Testis (tissue), 3 donors: ENCODE results near the gene SPIN1. TPM values are rescaled to one million over a fixed set of nuclear protein-coding genes. Genes with fewer than 3 reads are reported as not detected.
"Not testable (repeated sequence)": the region's sequence is repeated elsewhere in the genome, so short reads cannot be mapped to it uniquely, and the experiment has no call there.

Source experiments
- DNase-seq: peaks from one replicate; pipeline ENCODE4 v3.0.0-alpha.2; 2019
- H3K27ac ChIP-seq, 2 donors: fragments of 200-600 bp; sonication (generic); one replicate each; pipeline ENCODE4 v1.5.1; 2019
- H3K27me3 ChIP-seq: fragments of 200-600 bp; sonication (generic); one replicate; pipeline ENCODE4 v1.5.1; 2019
- H3K36me3 ChIP-seq: fragments of 200-600 bp; sonication (generic); one replicate; pipeline ENCODE4 v1.5.1; 2017; ENCODE audit warnings: low read depth; ENCODE audit errors: missing control alignments
- H3K4me1 ChIP-seq: fragments of 200-600 bp; sonication (generic); one replicate; pipeline ENCODE4 v1.5.1; 2019
- H3K4me3 ChIP-seq, 2 donors: fragments of 200-600 bp; sonication (generic); one replicate each; pipeline ENCODE4 v1.5.1; 2017 to 2019
- H3K9me3 ChIP-seq: fragments of 200-600 bp; sonication (generic); one replicate; pipeline ENCODE4 v1.5.1; 2017
- POLR2A ChIP-seq: fragments of 450-650 bp; IDR thresholded peaks from one replicate; pipeline ENCODE4 v1.6.1; 2017; ENCODE audit warnings: antibody characterized with exemption, mild to moderate bottlenecking, moderate library complexity
- WGBS, 2 donors: methylation state at CpG; one replicate each; pipeline ENCODE4 v1.1.5; 2018; 5-methylcytosine and 5-hydroxymethylcytosine counted together
- intact Hi-C: fragments of 100-400 bp; cut with DNase I; formaldehyde crosslinking; loops from one replicate; pipeline ENCODE4 v1.15.1; 2023; ENCODE audit warnings: low total_unique reads
- polyA plus RNA-seq: library from polyadenylated mRNA; stranded (reverse); fragments of 350-450 nt; fragmentation: Illumina TruSeq; extraction: RNeasy Lipid Tissue Mini Kit (QIAGEN cat#74804); gene quantifications from one replicate; pipeline ENCODE4 v1.2.3, GENCODE V29; 2014; ENCODE audit warnings: low read depth, low replicate concordance; ENCODE audit not compliant: insufficient read depth
- total RNA-seq, 2 donors: library from RNA; depleted of rRNA; stranded (reverse); fragments of >200 nt; gene quantifications; one replicate each; pipeline ENCODE4 v1.2.3, GENCODE V29; 2016
- TF ChIP-seq, protein P1 (sequence below), 3 experiments: fragments of 450-650 bp in 2 of 3; fragments of 200-600 bp in 1 of 3; sonication (generic) in 1 of 3; IDR thresholded peaks; one replicate each; pipeline ENCODE4 v1.5.1; 2016 to 2019; ENCODE audit warnings: antibody characterized with exemption in 3 of 3, mild to moderate bottlenecking in 2 of 3, moderate library complexity in 1 of 3

The SPIN1 gene
- total and polyA plus RNA-seq, 3 donors from 2014 or later = 93.7 to 139 (median 119) TPM

DNA sequence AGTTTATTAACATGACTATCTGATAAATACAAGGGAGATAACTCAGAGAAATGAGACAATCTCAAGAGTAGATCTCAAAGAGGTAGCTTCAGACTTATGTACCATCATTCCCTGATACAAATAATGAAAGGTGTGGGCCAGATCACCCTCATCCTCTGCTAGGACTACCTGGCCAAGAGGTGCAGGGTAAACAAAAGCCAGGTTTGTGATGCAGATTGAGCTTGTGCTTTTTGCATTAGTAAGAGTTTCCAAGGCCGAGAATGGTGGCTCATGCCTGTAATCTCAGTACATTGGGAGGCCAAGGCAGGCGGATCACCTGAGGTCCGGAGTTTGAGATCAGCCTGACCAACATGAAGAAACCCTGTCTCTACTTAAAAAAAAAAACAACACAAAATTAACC is 8.9 kb upstream of the SPIN1 start:
- no peaks in the 10 kb centered on the region for H3K36me3 ChIP-seq
- H3K4me3 ChIP-seq = no peak overlapping the region
- DNase-seq = no peak
- intact Hi-C loops = no loop called here
- no peaks in the 10 kb centered on the region for H3K4me1 ChIP-seq
- 83 to 94% methylated on average over 3 of the region's 3 CpGs for WGBS, 2 donors
- no peaks in the 10 kb centered on the region for H3K9me3 ChIP-seq
- H3K27ac ChIP-seq = no peak overlapping the region
- TF ChIP-seq, protein P1, sequence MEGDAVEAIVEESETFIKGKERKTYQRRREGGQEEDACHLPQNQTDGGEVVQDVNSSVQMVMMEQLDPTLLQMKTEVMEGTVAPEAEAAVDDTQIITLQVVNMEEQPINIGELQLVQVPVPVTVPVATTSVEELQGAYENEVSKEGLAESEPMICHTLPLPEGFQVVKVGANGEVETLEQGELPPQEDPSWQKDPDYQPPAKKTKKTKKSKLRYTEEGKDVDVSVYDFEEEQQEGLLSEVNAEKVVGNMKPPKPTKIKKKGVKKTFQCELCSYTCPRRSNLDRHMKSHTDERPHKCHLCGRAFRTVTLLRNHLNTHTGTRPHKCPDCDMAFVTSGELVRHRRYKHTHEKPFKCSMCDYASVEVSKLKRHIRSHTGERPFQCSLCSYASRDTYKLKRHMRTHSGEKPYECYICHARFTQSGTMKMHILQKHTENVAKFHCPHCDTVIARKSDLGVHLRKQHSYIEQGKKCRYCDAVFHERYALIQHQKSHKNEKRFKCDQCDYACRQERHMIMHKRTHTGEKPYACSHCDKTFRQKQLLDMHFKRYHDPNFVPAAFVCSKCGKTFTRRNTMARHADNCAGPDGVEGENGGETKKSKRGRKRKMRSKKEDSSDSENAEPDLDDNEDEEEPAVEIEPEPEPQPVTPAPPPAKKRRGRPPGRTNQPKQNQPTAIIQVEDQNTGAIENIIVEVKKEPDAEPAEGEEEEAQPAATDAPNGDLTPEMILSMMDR (IDR thresholded peaks at IDR 0.05) = no peak
- no peak for TF ChIP-seq POLR2A
- H3K27me3 ChIP-seq = no peaks in the 10 kb centered on the region

DNA sequence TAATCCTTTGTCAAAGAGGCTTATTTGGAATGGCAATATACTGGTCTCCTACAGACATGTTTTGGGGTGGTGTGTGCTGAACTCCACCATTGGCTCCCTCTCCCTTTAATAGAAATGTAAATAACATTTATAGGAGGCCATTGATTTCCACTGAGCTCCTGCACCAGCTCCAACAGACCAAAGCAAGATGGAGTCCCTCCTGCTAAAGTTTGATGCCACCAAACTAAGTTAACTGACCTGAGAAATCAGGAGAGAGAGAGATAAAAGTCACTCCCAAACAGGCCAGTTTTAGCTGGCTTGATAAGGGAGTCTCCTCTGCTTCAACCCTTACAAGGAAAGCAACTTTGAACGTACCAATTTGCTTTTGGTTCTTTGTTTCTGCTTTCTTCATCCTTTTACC is 8.1 kb upstream of the SPIN1 start:
- DNase-seq = no peak
- no peak overlapping the region for H3K27ac ChIP-seq
- intact Hi-C loops = no loop called here
- no peaks in the 10 kb centered on the region for H3K9me3 ChIP-seq
- 50 to 52% methylated on average over 1 of the region's 1 CpG for WGBS, 2 donors
- H3K27me3 ChIP-seq = no peaks in the 10 kb centered on the region
- no peak for TF ChIP-seq POLR2A
- TF ChIP-seq, protein P1 (IDR thresholded peaks at IDR 0.05) = no peak
- H3K36me3 ChIP-seq = no peaks in the 10 kb centered on the region
- H3K4me3 ChIP-seq = no peak overlapping the region
- no peaks in the 10 kb centered on the region for H3K4me1 ChIP-seq

DNA sequence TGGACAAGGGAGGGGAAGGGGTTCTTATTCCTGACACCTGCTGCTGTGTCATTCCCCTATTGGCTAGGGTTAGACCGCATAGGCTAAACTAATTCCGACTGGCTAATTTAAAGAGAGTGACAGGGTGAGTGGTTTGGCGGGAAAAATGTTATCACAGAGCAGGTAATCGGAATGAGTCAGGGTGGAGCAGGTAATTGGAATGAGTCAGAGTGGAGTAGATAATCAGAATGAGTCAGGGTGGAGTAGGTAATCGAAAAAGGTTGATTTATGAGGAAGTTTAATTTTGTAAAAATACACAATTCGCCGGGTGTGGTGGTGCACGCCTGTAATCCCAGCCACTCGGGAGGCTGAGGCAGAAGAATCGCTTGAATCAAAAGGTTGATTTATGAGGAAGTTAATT is 6.9 kb upstream of the SPIN1 start:
- intact Hi-C loops = not testable (repeated sequence)
- WGBS, 2 donors = 95 to 97% methylated on average over 10 of the region's 10 CpGs

DNA sequence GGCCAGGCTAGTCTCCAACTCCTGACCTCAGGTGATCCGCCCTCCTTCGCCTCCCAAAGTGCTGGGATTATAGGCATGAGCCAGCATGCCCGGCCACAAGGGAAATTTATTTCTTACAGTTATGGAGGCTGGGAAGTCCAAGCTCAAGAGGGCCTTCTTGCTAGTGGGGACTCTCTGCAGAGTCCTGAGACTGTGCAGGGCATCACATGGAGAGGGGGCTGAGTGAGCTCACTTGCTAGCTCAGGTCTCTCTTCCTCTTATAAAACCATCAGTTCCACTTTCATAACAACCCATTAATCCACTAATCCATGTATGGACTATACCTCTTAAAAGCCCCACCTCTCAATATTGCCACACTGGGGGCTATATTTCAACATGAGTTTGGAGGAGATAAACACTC is 5.1 kb upstream of the SPIN1 start:
- intact Hi-C loops = no loop called here

More for the DNA sequence above, 6.9 kb upstream of the SPIN1 start:
- H3K36me3 ChIP-seq, H3K4me3 ChIP-seq, H3K4me1 ChIP-seq, H3K27me3 ChIP-seq, DNase-seq, H3K27ac ChIP-seq, H3K9me3 ChIP-seq: not testable (repeated sequence)

DNA sequence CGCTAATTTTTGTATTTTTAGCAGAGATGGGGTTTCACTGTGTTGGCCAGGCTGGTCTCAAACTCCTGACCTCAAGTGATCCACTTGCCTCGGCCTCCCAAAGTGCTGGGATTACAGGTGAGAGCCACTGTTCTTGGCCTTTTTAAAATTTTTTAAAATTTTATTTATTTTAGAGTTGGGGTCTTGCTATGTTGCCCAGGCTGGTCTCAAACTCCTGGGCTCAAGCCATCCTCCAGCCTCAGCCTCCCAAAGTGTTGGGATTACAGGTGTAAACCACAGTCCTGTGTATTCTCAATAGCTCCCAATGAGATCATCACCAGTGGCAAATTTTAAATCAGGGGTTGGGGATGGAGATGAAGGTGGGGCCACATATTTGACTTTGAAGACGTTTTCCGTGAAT is 2.1 kb upstream of the SPIN1 start:
- 78 to 79% methylated on average over 4 of the region's 4 CpGs for WGBS, 2 donors
- H3K4me1 ChIP-seq, DNase-seq, H3K36me3 ChIP-seq, H3K4me3 ChIP-seq, H3K9me3 ChIP-seq, intact Hi-C loops, H3K27me3 ChIP-seq, H3K27ac ChIP-seq: not testable (repeated sequence)

More for the DNA sequence above, 5.1 kb upstream of the SPIN1 start:
- Histone ChIP-seq H3K4me3 (no peak overlapping the region), H3K27me3 (no peaks in the 10 kb centered on the region), H3K27ac (no peak overlapping the region), H3K36me3 (no peaks in the 10 kb centered on the region), H3K9me3 (no peaks in the 10 kb centered on the region), H3K4me1 (no peaks in the 10 kb centered on the region)
- 95 to 96% methylated on average over 3 of the region's 3 CpGs for WGBS, 2 donors
- TF ChIP-seq, protein P1 (IDR thresholded peaks at IDR 0.05) = no peak
- no peak for TF ChIP-seq POLR2A
- no peak for DNase-seq

DNA sequence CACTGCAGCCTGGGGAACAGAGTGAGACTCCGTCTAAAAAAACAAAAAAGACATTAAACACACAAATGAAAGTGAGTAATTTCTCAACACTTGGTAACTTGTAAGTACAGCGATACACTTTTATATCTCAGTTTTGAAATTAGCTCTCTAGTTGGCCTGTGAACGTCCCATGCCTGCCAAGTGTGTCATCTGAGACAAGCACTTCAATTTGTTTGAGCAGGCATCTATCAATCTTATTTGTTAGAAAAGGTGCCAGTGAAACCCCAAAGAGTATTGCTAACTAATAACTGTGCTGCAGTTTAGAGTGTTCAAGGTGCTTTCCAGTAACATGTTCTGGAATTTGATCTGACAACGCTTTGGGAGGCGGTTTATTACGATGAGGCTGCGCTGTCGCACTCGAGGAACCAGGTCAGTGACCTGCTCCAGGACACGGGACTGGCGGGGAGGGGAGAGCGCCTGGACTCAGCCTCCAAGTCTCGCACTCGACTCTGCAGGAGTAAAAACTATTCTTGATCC is 1.1 kb upstream of the SPIN1 start:
- TF ChIP-seq, protein P1 (IDR thresholded peaks at IDR 0.05) = no peak
- TF ChIP-seq POLR2A = no peak
- WGBS, 2 donors = 8 to 12% methylated on average over 14 of the region's 14 CpGs
- intact Hi-C loops = no loop called here

More for the DNA sequence above, 1.1 kb upstream of the SPIN1 start:
- H3K27me3 ChIP-seq = no peaks in the 10 kb centered on the region
- H3K36me3 ChIP-seq = no peaks in the 10 kb centered on the region
- H3K27ac ChIP-seq = peak overlapping the region; percentile 28 to 96
- no peak for DNase-seq
- peaks cover 17% of the 10 kb centered on the region for H3K4me1 ChIP-seq
- no peaks in the 10 kb centered on the region for H3K9me3 ChIP-seq
- peak overlapping the region; percentile 88 to 94 for H3K4me3 ChIP-seq
